ENCODE data around the gene UGT2B10.

UGT2B10 gene

GRCh38 chr4:68871809-68872642 is 56.2 kb downstream of the UGT2B10 start:
- no peak for DNase-seq (ENCODE audit: low spot score)

- no peak for DNase-seq (ENCODE audit: low spot score)
These were observed 57.1 kb downstream of the UGT2B10 start for GRCh38 chr4:68872643-68873502.

GRCh38 chr4:68874507-68874906 is 58.7 kb downstream of the UGT2B10 start:
- no peak for DNase-seq (ENCODE audit: low spot score)

GRCh38 chr4:68877555-68877954 is 61.8 kb downstream of the UGT2B10 start:
- DNase-seq (ENCODE audit: low spot score) = no peak

- DNase-seq (ENCODE audit: low spot score) = no peak
These were observed 62.3 kb downstream of the UGT2B10 start for GRCh38 chr4:68878048-68878447.

All from AG08395 (cell line).